Activated CD8-positive, alpha-beta memory T cell treated with anti-CD3 and anti-CD28 coated beads for 36 hours (primary cell): ENCODE data around the gene RBPMS2. TPM values are rescaled to one million over a fixed set of nuclear protein-coding genes. Genes with fewer than 3 reads are reported as not detected.

Experiments used
- total RNA-seq, 2 experiments: library from RNA; stranded (reverse); gene quantifications; one replicate each; pipeline ENCODE4 v1.2.3, GENCODE V29; 2021

RBPMS2 gene
- total RNA-seq, 2 experiments from 2014 or later: not detected

Other genes starting within 250 kb of the RBPMS2 start
- gene PIF1, start 50.1 kb upstream of the RBPMS2 start, total RNA-seq: 10 to 100 TPM; 25.5 to 27.8 TPM
- 10 to 100 TPM; 12.8 to 13.9 TPM for gene PLEKHO2, start 66.3 kb upstream of the RBPMS2 start, total RNA-seq
- gene ANKDD1A, start 136.3 kb upstream of the RBPMS2 start, total RNA-seq: 1 to 10 TPM; 2.2 to 2.3 TPM
- 10 to 100 TPM; 69.4 to 69.6 TPM for gene SPG21, start 214.3 kb upstream of the RBPMS2 start, total RNA-seq